Measurements from ENCODE around the gene FXYD7.
"Not testable (repeated sequence)": the region's sequence is repeated elsewhere in the genome, so short reads cannot be mapped to it uniquely, and the experiment has no call there.

Gene FXYD7

GRCh38 chr19:35143231-35143715 lies at the start of gene FXYD7:
FXYD7 (plus strand) TSS chr19:35143255; CDS start chr19:35143334, 79 bp downstream.
- no peak for DNase-seq (ENCODE audit: low read depth in 2 of 2)

DNA sequence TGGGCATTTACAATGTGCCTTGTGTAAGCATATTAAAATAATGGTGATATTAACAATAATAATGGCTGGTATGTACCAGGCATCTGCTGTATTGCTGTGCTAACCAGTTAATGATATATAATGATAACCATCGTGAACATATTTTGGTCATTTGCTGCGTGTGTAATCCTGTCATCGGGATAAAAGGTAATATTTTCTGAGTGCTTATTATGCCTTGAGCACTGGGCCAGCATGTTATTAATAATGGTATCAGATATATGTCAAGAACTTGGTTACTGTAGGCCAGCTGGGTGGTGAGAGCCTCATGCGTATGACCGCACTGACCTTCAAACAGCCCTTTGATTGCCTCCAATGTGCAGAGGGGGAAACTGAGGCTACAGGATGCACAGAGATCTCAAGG lies 49.6 kb upstream of the FXYD7 start:
- DNase-seq (ENCODE audit: low read depth in 2 of 2) = no peak

DNA sequence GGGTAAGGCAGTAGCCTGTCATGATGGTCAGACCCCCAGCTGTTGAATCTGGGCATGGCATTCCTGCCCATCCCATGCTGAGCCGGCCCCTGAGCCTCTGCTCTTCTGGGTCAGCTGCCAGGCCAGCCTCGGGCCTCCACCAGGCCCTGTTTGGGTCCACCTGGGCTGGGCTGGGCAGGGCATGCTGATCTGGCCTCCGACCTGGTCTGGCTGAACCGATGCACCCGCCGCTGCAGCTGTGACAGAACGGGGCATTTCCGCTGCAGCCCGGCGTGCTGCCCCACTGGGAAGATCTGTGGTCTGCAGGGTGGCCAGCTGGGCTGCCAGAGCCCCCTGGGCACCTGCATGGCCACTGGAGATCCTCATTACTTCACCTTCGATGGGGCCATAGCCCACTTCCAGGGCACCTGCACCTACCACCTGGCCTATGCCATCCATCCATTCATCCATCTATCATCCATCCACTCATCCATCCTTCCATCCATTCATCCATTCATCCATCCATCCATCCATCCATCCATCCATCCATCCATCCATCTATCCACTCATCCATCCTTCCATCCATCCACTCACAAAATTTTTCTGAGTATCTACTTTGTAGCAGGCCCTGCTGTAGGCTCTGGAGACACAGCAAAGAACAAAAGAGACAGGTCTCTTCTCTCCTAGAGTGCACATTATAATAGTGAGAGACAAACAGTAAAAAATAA lies 49.0 kb upstream of the FXYD7 start:
- DNase-seq (ENCODE audit: low read depth in 2 of 2) = no peak

DNA sequence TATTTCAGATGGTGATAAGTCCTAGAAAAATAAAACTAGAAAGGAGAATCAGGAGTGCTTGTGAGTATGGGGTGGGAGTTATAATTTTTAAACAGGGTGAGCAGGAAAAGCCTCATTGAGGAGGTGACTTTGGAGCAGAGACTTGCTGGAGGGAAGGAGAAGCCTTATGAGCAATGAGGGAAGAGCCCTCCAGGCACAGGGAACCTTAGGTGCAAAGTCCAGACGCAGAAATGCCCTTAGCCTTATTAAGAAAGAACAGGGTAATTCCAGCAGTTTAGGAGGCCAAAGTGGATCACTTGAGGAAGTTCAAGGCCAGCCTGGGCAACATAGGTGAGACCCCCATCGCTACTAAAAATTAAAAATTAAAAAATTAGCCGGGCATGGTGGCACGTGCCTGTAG lies 48.4 kb upstream of the FXYD7 start:
- DNase-seq (ENCODE audit: low read depth in 2 of 2) = no peak

DNA sequence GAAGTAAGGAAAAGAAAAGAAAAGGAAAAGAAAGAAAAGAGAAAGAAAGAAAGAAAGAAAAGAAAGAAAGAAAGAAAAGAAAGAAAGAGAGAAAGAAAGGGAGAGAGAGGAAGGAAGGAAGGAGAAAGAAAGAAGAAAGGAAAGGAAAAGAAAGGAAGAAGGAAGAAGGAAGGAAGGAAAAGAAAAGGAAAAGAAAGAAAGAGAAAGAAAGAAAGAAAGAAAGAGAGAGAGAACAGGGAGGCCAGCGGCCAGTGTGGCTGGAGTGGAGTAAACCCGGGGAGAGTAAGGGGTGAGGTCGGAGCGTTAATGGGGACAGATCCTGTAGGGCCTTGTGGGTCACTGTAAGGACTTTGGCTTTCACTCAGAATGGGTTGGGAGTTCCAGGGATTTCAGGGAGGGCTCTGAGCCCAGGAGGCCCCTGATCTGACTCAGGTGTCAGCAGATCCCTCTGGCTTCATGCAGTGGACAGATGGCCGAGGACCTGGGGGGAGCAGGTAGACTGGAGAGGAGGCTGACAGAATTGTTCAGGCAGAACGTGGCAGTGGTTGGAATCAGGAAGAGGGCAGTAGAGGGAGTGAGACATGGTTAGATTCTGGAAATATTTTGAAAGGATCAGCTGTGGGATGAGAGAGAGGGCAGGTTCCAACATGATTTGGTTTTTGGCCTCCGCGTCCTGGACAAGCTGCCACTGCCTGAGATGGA lies 47.2 kb upstream of the FXYD7 start:
- no peak for DNase-seq (ENCODE audit: low read depth in 2 of 2)

- DNase-seq (ENCODE audit: low read depth in 2 of 2) = no peak
Observed at GRCh38 chr19:35098413-35099049, 44.5 kb upstream of the FXYD7 start.

- no peak for DNase-seq (ENCODE audit: low read depth in 2 of 2)
Observed at GRCh38 chr19:35099155-35099896, 43.7 kb upstream of the FXYD7 start.

DNA sequence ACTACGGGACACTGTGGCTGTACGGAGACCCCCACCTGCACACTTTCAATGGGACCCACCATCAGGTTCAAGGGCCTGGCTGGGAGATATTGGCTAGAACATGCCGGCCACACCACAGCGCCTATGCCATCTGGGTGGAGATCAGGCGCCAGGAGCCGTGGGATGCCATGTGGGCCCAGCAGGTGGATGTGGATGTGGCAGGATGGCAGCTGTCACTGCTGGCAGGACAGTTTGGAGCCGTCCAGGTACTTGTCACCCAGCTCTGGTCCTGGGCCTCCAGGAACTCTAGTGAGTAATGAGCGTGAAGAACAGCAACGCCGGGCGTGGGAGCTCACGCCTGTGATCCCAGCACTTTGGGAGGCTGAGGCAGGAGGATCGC lies 43.2 kb upstream of the FXYD7 start:
- no peak for DNase-seq (ENCODE audit: low read depth in 2 of 2)

DNA sequence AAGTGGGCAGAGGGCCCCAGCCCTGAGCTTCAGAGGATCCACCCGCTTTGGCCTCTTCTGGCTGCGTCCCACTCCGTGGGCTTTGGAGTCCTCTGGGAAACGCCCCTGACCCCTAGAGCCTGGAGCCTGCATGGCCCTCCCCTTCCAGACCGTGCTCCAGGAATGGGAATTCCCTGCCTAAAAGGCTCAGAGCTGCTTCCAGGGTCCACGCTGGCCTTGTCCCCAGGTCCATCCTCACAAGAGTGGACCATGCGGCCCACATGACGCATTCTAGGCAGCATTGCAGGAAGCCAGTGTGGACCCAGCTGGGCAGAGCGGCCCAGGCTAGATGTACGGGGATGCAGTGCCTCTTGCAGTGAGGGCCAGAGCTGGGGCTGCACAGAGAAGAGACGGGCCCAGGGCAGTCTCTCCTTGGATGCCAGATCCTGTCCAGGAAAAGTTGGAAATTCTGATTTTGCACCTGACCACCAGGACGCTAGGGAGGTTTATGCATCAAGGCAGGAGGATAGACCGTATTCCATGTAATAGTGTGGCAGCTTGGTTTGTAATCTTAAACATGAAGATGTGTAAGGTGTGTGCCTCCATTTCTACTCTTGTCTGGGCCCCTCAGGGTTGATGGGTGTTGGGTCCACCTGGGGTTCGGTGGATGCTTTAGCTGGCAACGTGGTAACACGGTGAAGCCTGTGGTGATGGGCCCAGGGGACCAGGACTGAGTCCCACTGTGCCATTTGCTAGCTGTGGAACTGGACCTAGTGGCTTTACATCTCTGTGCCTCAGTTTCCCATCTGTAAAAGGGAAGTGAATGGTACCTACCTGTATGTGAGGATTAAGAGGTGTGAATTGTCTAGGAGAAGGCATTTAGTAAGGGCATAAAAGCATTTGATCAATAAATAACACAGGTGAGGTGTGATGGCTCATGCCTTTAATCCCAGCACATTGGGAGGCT lies 42.2 kb upstream of the FXYD7 start:
- DNase-seq (ENCODE audit: low read depth in 2 of 2) = no peak

GRCh38 chr19:35101949-35102348 lies 41.1 kb upstream of the FXYD7 start:
- not testable (repeated sequence) for DNase-seq (ENCODE audit: low read depth in 2 of 2)

DNA sequence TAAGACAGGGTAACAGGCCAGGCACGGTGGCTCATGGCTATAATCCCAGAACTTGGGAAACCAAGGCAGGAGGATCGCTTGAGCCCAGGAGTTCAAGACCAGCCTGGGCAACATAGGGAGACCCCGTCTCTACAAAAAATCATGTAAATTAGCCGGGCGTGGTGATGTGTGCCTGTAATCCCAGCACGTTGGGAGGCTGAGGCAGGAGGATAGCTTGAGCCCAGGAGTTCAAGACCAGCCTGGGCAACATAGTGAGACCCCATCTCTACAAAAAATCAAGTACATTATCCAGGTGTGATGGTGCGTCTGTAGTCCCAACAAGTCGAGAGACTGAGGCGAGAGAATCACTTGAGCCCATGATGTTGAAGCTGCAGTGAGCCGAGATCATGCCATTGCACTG lies 39.4 kb upstream of the FXYD7 start:
- DNase-seq (ENCODE audit: low read depth in 2 of 2) = not testable (repeated sequence)

DNA sequence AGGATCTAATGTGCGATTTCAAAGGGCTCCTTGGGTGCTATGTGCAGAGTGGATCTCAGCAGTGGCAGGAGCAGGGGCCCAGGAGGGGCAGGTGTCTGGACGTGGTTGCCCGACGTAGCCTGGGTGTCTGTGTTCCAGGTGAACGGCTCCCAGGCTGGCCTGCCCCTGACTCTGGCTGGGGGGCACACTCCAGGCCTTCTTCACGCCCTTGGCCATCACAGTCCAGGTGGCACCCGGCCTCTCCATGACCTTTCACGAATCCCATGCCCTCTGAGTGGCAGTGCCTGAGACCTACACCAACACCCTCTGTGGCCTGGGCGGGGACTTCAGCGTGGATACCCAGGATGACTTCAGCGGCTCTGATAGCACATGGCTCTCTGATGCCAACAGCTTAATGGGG lies 38.7 kb upstream of the FXYD7 start:
- no peak for DNase-seq (ENCODE audit: low read depth in 2 of 2)

- no peak for DNase-seq (ENCODE audit: low read depth in 2 of 2)
Observed at GRCh38 chr19:35105047-35105410, 38.0 kb upstream of the FXYD7 start.

DNA sequence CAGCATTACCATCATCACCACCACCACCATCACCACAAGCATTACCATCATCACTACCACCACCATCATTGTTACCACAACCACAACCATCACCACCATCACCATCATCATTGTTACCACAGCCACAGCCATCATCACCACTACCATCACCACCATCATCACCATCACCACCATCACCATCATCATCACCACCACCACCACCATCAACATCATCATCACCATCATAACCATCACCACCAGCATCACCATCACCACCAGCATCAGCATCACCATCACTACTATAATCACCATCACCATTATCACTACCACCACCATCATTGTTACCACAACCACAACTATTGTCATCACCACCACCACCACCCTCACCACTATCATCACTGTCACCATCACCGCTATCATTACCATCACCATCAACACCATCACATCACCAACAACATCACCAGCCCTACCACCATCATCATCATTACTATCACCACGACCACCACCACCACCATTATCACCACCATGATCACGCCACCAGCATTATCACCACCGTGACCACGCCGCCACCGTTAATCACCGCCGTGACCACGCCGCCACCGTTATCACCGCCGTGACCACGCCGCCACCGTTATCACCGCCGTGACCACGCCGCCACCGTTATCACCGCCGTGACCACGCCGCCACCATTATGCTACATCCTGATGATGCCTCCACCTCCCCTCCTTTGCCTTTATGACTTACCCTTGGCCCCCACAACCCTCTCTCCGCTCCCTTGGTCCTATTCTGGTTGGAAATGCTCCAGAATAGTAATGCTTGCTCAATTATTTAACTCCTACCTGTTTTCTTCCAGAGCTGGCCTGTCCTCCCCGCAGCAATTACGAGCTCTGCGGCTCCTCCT lies 37.4 kb upstream of the FXYD7 start:
- no peak for DNase-seq (ENCODE audit: low read depth in 2 of 2)

DNA sequence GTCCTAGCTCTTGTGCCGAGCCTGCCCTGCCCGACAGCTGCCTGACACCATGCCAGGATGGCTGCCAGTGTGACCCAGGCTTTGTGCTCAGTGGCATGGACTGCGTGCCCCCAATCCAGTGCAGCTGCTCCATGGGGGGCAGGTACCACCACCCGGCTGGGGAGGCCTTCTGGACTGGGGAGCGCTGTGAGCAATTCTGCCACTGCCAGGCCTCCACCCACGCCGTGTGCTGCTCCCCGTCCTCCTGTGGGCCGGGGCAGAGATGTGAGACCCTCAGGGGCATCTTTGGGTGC lies 36.8 kb upstream of the FXYD7 start:
- DNase-seq (ENCODE audit: low read depth in 2 of 2) = no peak

GRCh38 chr19:35106898-35107541 lies 36.0 kb upstream of the FXYD7 start:
- DNase-seq (ENCODE audit: low read depth in 2 of 2) = no peak

DNA sequence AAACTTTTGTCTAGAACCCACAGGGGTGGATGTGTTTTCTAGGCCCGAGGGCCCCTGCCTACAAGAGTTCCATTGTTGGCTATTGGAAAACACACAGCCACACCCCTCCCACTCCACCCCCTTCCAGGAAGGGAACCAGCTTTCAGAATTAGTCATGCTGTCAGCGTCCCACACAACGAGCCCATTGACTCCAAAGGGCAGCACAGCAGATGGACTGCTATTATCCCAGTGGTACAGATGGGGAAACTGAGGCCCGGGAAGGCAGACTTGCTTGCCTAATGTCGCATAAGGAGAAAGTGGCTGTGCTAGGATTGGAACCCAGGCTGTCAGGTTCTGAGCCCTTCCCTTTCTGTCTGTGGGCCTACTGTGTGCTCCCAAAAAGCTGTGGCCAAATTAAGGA lies 35.5 kb upstream of the FXYD7 start:
- DNase-seq (ENCODE audit: low read depth in 2 of 2) = no peak

GRCh38 chr19:35108730-35109129 lies 34.3 kb upstream of the FXYD7 start:
- no peak for DNase-seq (ENCODE audit: low read depth in 2 of 2)

- DNase-seq (ENCODE audit: low read depth in 2 of 2) = no peak
Observed at GRCh38 chr19:35109395-35110112, 33.5 kb upstream of the FXYD7 start.

All from stimulated activated CD4-positive, alpha-beta T cell treated with anti-CD3 and anti-CD28 coated beads, Interleukin-1b, Interleukin-23, amount 100 ng/mL, for 1 hour (primary cell).